ENCODE results near the gene CACNB4. TPM values are rescaled to one million over a fixed set of nuclear protein-coding genes. Genes with fewer than 3 reads are reported as not detected.

Gene CACNB4
- total RNA-seq, 1 experiment from 2014 or later: 2.0 TPM

DNA sequence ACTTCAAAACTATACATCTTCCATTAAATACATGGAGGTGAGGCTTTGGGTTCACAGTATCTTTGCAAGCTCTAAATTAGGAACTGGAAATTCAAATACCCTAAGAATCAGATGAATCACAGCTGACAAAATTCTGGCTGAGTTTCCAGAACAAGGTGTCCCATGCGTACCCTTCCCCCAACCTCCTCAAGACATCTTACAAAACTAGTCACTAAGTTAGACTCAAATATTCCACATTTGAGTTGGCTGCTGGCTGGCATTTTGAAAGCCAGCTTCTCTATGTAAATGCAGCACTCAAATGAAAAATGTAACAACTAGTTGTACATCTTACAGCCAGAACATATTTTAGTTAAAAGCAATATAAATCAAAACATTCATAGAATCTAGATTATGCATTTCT lies 139.6 kb downstream of the CACNB4 start:
- Histone ChIP-seq H3K9me3 (ENCODE audit: control insufficient read depth in 1 of 2, insufficient read depth in 1 of 2, low read depth in 1 of 2, low read length in 2 of 2) (no peaks in the 10 kb centered on the region), H4K20me1 (ENCODE audit: insufficient read depth) (no peaks in the 10 kb centered on the region), H3K79me2 (ENCODE audit: insufficient read depth, low read length) (no peaks in the 10 kb centered on the region), H3K27me3 (ENCODE audit: insufficient read depth, low read length) (no peaks in the 10 kb centered on the region), H3K4me3 (replicated peaks in 1 of 2; ENCODE audit: low read depth in 1 of 2, low read length in 2 of 2) (no peak overlapping the region), H2AFZ (ENCODE audit: low read depth, low read length, poor library complexity, severe bottlenecking) (no peak overlapping the region), H3K9me2 (ENCODE audit: insufficient read depth) (no peaks in the 10 kb centered on the region), H3K9ac (ENCODE audit: low read length) (no peak overlapping the region), H3K4me2 (ENCODE audit: low read length) (no peak overlapping the region), H3K36me3 (ENCODE audit: control insufficient read depth in 1 of 2, insufficient read depth in 2 of 2, low read length in 2 of 2) (no peaks in the 10 kb centered on the region), H3K4me1 (ENCODE audit: control insufficient read depth in 1 of 2, insufficient read depth in 2 of 2, low read length in 2 of 2) (no peaks in the 10 kb centered on the region), H3K27ac (ENCODE audit: low read depth, low read length) (no peak overlapping the region)
- CTCF ChIA-PET: interaction anchor here (1.3 kb wide), 1 partner anchor 40 kb away, joined by 4 read pairs; no protein-coding TSS in a partner anchor
- RAD21 ChIA-PET (ENCODE audit: low non-redundant PET in 1 of 2, low total read pairs in 2 of 2, uncharacterized antibody in 2 of 2, unreplicated experiment in 2 of 2): no interaction called here
- ATAC-seq (no peak), DNase-seq (ENCODE audit: low read depth, low spot score) (no peak)
- BruUV-seq (replicated peaks): no TSS peak
- intact Hi-C loops (cut with micrococcal nuclease): no loop called here
- POLR2A ChIA-PET: no interaction called here
- TF ChIP-seq YY1 (IDR thresholded peaks at IDR 0.05; ENCODE audit: extremely low read depth, insufficient replicate concordance, low read depth, low read length) (no peak), EGR1 (IDR thresholded peaks at IDR 0.05; ENCODE audit: low read depth) (no peak), POLR2A (IDR thresholded peaks at IDR 0.05; ENCODE audit: borderline replicate concordance, extremely low read depth, insufficient read depth, insufficient read length) (no peak), SIN3A (IDR thresholded peaks at IDR 0.05; ENCODE audit: low read depth) (no peak), EZH2 (IDR thresholded peaks at IDR 0.05) (no peak), POLR2AphosphoS5 (IDR thresholded peaks at IDR 0.05; ENCODE audit: low read depth, low read length) (no peak), CEBPB (IDR thresholded peaks at IDR 0.05; ENCODE audit: low read depth) (no peak), ZNF274 (IDR thresholded peaks at IDR 0.05; ENCODE audit: low read depth, low read length) (no peak), SP1 (IDR thresholded peaks at IDR 0.05; ENCODE audit: low read depth) (no peak), ZFX (IDR thresholded peaks at IDR 0.05) (no peak), SRF (IDR thresholded peaks at IDR 0.05; ENCODE audit: low read depth) (no peak), ELF1 (IDR thresholded peaks at IDR 0.05; ENCODE audit: borderline replicate concordance, low read depth) (no peak), CBX3 (IDR thresholded peaks at IDR 0.05; ENCODE audit: low read depth) (no peak), EZH2phosphoT487 (IDR thresholded peaks at IDR 0.05; ENCODE audit: borderline replicate concordance) (no peak)
- TF ChIP-seq, protein P1, sequence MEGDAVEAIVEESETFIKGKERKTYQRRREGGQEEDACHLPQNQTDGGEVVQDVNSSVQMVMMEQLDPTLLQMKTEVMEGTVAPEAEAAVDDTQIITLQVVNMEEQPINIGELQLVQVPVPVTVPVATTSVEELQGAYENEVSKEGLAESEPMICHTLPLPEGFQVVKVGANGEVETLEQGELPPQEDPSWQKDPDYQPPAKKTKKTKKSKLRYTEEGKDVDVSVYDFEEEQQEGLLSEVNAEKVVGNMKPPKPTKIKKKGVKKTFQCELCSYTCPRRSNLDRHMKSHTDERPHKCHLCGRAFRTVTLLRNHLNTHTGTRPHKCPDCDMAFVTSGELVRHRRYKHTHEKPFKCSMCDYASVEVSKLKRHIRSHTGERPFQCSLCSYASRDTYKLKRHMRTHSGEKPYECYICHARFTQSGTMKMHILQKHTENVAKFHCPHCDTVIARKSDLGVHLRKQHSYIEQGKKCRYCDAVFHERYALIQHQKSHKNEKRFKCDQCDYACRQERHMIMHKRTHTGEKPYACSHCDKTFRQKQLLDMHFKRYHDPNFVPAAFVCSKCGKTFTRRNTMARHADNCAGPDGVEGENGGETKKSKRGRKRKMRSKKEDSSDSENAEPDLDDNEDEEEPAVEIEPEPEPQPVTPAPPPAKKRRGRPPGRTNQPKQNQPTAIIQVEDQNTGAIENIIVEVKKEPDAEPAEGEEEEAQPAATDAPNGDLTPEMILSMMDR (IDR thresholded peaks at IDR 0.05 in 2 of 3, conservative IDR thresholded peaks at IDR 0.05 in 1 of 3; ENCODE audit: borderline replicate concordance in 1 of 3, insufficient read depth in 1 of 3, low read depth in 2 of 3, low read length in 2 of 3): no peak
- TF ChIP-seq, protein P2, sequence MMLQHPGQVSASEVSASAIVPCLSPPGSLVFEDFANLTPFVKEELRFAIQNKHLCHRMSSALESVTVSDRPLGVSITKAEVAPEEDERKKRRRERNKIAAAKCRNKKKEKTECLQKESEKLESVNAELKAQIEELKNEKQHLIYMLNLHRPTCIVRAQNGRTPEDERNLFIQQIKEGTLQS (IDR thresholded peaks at IDR 0.05): no peak
- TF ChIP-seq, protein P3, sequence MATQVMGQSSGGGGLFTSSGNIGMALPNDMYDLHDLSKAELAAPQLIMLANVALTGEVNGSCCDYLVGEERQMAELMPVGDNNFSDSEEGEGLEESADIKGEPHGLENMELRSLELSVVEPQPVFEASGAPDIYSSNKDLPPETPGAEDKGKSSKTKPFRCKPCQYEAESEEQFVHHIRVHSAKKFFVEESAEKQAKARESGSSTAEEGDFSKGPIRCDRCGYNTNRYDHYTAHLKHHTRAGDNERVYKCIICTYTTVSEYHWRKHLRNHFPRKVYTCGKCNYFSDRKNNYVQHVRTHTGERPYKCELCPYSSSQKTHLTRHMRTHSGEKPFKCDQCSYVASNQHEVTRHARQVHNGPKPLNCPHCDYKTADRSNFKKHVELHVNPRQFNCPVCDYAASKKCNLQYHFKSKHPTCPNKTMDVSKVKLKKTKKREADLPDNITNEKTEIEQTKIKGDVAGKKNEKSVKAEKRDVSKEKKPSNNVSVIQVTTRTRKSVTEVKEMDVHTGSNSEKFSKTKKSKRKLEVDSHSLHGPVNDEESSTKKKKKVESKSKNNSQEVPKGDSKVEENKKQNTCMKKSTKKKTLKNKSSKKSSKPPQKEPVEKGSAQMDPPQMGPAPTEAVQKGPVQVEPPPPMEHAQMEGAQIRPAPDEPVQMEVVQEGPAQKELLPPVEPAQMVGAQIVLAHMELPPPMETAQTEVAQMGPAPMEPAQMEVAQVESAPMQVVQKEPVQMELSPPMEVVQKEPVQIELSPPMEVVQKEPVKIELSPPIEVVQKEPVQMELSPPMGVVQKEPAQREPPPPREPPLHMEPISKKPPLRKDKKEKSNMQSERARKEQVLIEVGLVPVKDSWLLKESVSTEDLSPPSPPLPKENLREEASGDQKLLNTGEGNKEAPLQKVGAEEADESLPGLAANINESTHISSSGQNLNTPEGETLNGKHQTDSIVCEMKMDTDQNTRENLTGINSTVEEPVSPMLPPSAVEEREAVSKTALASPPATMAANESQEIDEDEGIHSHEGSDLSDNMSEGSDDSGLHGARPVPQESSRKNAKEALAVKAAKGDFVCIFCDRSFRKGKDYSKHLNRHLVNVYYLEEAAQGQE (IDR thresholded peaks at IDR 0.05; ENCODE audit: low read depth): no peak
- TF ChIP-seq, protein P4, sequence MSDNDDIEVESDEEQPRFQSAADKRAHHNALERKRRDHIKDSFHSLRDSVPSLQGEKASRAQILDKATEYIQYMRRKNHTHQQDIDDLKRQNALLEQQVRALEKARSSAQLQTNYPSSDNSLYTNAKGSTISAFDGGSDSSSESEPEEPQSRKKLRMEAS (IDR thresholded peaks at IDR 0.05): no peak

Data from HCT116 (cell line).